Measurements from ENCODE around the gene BCL6. TPM values are rescaled to one million over a fixed set of nuclear protein-coding genes. Genes with fewer than 3 reads are reported as not detected.
A peak's percentile ranks its signal among the peaks of the same experiment; 100 is the strongest.
"Not testable (repeated sequence)": the region's sequence is repeated elsewhere in the genome, so short reads cannot be mapped to it uniquely, and the experiment has no call there.

Gene BCL6
- polyA plus RNA-seq, 3 donors, result 10.6 to 16.8 (median 12.8) TPM

DNA sequence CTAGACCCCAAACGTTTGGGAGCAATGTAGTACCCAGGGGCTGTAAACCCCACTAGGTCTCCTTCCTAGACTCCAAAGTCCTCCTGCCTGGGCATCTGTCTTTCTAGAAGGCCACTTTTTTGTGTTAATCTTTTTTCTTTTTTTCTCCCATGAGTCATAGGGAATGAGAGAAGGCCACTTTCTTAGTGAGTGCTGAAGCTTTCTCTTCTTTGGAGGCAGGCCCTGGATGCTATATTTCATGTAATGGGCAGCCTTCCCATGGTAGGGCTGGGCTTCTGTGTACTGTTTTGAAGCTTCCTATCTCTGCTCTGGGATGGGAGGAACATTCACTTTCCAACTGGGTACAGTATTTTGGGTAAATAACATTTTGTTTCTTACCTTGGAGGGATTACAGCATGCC, 27.7 kb downstream of the BCL6 start:
- no peak for DNase-seq

GRCh38 chr3:187714404-187714979, 30.8 kb downstream of the BCL6 start:
- peak; percentile 69 for DNase-seq

- no peak for DNase-seq
Observed at GRCh38 chr3:187713504-187713903, 31.8 kb downstream of the BCL6 start.

DNA sequence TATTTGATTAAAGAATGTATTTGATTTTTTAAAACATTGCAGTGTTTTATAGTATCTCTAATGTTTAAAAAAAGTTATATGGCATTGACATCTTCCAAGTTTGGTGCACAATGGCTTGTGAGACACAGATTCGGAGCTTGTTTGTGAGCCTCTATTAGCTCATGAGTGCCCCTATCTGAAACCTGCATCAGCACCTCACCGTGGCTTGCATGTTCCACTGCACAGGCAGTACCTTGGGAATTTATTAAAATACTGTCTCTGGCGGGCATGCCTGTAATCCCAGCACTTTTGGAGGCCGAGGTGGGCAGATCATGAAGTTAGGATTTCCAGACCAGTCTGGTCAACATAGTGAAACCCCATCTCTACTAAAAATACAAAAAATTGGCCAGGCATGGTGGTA, 36.1 kb downstream of the BCL6 start:
- DNase-seq, result no peak

DNA sequence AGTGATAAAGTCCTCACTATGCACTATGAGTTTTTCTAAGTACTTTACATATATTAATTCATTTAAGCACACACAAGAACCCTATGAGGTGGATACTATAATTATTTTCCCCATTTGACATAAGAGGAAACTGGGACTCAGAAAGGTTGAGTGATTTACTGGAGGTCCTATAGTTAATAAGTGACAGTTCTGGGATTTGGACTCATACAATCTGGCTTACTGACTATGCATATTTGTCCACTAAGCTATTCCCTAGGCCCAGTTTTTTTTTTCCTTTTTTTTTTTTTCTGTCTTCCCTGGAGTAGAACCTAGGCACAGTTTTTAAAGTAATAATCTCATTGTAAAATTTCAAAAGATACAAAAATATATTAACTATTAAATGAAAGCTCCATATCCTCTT, 36.6 kb downstream of the BCL6 start:
- no peak for DNase-seq

GRCh38 chr3:187706971-187707370, 38.3 kb downstream of the BCL6 start:
- no peak for DNase-seq

GRCh38 chr3:187705164-187705563, 40.1 kb downstream of the BCL6 start:
- no peak for DNase-seq

DNA sequence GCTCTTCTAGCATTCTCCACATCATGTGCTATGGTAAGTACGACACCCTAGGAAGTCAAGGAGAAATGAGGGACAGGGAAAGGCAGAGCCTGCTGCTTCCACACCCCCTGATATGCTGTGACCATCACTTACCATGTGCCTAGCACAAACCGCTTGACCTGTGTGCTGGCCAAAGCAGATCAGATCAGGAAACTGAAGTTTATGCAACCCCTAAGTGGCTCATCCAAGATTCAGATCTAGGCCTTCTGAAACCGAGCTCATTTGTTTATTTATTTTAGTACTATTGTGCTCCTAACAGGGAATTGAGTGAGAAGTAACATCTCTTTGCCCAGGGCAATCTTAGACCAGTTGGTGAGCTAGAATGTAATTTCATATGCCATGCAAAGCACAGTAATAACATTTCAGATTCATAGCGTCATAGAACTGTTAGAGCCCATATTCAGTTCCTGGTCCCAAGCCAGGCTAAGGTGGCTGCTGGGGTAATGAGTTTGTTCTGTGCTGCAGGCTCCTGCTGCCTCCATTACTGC, 42.7 kb downstream of the BCL6 start, which contains the start of gene RTP2:
Gene RTP2, minus strand, starts transcription at position 51 of the 527 bp plus-strand sequence. CDS start 429 bp downstream, outside the sequence.
- DNase-seq, result no peak

GRCh38 chr3:187700249-187700648, 45.0 kb downstream of the BCL6 start:
- no peak for DNase-seq

DNA sequence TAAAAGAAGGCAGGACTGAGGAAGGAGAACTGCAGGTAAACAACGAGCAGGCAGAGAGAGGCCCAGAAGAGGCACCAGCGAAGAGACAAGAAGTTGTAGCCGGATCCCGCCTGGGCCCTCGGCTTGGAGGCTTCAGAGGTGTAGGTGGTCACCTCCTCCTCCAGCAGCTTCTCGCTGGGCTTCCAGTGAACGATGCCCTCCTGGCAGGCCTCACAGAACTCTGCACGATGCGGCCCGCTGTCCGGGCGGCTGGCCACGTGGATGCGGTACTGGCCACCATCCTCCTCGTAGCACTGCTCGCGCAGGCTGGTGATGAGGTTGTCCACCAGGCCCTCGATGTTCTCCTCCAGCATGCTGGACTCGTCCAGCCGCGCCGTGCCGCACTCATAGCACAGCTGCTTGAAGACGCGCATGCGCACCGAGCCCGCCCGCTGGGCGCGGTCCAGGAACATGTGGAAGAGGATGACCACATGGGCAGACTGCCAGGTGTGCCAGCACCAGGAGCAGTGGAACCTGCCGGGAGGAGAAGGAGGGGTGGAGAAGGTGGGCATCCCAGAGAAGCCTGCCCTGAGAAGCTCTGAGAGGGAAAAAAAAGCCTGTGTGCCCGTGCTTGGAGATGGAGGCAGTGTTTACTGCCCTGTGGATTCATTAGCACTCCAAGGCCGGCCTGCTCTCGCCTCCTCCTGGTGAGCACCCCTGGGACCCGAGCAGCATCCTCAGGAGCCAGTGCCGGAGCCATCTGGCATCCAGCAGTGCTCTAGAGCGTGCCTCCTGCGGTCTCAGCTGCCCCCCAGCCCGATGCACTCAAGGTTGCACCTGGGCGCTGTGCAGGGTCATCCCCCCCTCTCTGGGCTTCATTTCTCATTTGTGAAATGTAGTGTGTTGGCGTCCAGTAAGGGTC, 46.5 kb downstream of the BCL6 start:
- DNase-seq, result no peak

DNA sequence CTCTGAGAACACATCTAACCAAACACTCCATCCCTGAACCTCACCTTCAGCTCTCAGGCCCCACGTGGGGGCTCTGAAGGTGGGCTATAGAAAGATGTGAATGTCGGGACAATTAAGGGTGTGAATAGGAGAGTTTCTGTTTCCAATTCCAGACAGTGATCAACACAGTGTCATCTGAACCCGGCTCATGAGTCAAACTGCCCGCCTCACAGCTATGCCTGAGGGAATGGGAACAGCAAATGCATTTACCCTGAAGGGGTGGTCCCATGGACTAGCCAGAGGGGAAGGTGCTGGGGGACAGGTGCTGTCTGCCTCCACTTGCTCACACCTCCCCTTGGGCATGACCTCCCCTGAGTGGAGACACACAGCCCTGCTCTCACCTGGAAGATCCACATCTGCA, 49.2 kb downstream of the BCL6 start:
- no peak for DNase-seq

DNA sequence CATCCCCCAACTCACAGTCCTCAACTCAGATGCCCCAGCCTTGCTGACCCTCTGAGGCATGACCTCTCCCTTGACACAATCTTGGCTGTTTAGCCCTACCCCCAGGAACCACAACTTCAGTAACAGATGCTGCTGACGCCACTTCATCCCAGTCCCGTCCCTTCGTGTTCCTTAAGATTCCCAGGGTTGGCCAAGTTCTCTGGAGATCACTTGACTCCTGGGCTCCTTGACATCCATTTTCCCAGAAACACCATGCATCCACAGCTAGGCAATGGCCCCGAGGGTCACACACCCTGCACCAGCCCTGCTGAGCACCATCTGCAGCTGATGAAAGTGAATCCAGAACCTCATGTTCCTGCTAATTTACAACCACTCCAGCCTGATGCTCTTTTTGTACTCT, 49.8 kb downstream of the BCL6 start:
- no peak for DNase-seq

DNA sequence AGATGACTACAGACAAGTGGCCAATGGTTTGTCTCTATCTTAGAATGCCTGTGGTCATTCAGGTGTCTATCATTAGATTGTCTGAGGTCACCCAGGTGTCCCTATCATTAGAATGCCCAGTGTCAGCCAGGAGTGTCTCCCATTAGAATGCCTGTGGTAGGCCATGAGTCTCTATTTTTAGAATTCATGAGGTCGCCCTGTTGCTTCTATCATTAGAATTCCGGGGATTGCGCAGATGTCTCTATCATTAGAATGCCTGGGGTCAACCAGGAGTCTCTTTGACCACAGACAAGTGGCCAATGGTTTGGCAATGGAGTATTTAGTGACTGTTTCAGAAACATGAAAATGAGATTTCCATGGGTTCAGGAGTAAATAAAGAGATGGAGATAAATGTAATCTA, 50.5 kb downstream of the BCL6 start:
- DNase-seq, result no peak

DNA sequence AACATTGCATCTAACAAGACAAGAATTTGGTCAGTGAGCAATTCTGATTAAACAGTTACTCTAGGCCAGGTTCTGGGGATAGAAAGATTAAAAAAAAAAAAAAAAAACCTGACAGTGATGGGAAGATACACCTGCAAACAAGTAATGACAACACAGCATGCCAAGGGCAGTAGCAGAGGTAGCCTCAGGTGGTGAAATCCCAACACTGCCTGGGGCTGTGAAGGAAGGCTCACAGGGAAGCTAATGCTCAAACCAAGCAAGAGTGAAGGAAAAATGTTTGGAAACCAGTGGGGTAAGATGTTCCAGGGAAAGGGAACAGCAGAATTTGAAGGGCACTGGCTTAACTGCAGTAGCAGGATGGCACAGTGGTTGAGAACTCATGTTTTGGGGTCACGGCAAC, 51.8 kb downstream of the BCL6 start:
- no peak for DNase-seq

DNA sequence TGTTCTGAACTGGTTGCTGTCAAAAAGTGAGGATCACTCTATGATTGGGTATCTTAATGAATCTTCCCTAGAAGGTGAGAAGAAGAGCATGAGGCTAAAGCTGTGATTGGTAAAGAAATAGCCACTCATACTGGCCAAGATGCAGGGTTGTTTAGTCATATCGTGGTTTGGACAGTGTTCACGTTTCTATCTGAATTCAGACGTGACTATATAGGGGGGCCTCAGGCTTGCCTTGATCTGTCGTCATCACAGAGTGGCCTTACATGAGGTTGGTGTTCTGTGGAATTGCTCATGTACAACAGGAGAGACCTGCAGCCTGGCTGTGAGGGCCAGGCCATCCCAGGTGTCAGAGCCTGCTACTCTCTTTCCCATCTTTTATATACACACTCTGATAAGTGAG, 55.3 kb downstream of the BCL6 start:
- DNase-seq, result no peak

DNA sequence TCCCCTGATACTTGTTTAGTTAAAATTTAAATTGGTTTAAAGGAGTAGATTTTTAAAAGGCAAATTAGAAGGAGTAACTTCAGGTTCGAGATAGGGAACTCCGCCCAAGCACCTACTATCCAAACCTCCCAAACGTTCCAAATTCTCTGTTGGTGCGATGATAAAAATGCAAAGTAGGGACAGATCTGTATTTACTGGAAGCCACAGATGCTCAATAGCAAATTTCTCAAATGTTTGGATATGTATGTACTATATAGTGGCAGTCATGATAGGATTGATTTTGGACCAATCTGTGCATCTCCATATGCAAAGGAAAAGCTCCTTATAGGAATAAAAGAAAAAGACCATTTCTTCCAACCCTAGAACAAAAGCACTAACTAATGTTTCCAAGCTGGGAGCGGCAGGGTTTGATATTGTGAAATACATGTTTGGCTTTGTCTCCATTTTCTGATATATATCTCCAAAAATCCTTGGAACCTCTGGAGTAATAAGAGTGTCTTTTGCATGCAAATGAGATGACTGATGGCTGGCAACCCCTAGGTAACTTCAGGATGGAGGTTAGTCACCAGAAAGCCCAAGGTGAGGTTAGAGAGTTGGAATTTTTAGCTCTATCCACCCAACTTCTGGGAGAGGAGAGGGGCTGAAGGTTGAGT, 58.5 kb downstream of the BCL6 start:
- no peak for DNase-seq

DNA sequence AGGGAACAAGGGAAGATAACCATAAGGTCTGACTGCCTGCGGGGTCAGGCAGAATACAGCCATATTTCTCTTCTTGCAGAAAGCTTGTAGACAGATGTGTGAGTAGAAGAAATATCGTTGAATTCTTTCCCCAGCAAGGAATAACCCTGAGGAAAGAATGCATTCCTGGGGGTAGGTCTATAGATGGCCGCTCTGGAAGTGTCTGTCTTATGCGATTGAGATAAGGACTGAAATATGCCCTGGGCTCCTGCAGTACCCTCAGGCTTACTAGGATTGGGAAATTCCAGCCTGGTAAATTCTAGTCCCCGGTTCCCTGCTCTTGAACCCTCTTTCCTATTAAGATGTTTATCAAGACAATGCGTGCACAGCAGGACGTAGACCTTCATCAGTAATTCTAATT, 59.3 kb downstream of the BCL6 start:
- no peak for DNase-seq

GRCh38 chr3:187684880-187685279, 60.4 kb downstream of the BCL6 start:
- DNase-seq, result no peak

DNA sequence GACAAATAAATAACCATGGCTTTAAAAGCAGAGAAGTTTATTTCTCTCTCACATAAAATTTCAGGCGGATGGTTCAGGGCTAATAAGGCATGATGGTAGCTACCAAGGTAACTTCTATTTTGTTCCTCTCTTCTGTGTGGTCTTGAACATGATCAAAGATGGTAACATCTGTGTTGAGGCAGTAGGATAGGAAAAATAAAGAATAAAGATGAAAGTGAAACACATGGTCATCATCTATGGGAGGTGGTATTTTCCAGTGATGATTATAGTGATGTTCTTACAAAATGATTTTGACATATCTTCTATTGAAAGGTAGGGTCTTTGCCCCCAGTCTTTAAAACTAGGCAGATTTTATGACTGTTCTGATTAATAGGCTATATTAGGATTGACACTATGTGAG, 60.8 kb downstream of the BCL6 start:
- DNase-seq, result no peak

DNA sequence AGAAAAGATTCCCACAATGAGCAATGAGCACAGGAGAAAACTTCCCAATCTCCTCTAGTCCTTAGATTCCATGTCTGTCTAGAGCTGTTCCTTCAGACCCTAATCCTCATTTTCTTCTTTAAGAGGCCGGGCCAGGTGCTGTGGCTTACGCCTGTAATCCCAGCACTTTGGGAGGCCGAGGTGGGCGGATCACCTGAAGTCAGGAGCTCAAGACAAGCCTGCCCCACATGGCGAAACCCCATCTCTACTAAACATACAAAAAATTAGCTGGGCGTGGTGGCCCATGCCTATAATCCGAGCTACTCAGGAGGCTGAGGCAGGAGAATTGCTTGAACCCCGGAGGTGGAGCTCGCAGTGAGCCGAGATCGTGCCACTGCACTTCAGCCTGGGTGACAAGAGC, 63.5 kb downstream of the BCL6 start:
- DNase-seq, result not testable (repeated sequence)

GRCh38 chr3:187679638-187680396, 65.5 kb downstream of the BCL6 start:
- peak; percentile 68 for DNase-seq

DNA sequence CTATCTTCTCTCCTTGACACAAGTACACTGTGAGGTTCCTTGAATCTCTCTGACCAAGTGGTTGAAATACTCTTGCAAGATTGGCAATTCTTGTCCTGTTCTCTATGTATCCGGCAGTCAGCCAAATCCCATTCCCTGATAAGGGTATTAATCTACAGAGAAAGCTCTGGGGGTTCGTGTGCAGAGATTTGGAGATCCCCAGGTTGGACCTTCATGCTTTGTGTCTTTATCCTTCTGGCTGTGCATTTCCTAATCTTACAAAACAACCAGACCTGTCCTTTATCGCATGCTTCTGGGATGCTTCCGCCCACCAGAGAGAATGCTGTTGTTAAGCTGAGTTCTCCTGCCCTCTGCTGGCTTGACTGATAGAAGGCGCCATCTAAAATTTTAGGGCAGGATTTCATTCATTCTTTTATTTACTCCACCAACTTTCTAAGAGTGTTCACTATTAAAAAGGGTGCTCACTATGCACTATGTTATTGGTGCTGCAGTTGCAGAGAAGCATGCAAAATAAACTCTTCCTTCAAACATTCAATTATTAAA, 66.5 kb downstream of the BCL6 start:
- DNase-seq, result peak; percentile 61

Measured in renal pelvis (tissue), 4 donors.